ENCODE data around the gene CCR7.
"Not testable (repeated sequence)": the region's sequence is repeated elsewhere in the genome, so short reads cannot be mapped to it uniquely, and the experiment has no call there.

The CCR7 gene

GRCh38 chr17:40597156-40597555 lies 31.9 kb upstream of the CCR7 start:
- no peak for DNase-seq

GRCh38 chr17:40596261-40596919 lies 31.1 kb upstream of the CCR7 start:
- no peak for DNase-seq

- no peak for DNase-seq
Observed at GRCh38 chr17:40590742-40591141, 25.5 kb upstream of the CCR7 start.

GRCh38 chr17:40588552-40588951 lies 23.3 kb upstream of the CCR7 start:
- DNase-seq: no peak

- not testable (repeated sequence) for DNase-seq
Observed at GRCh38 chr17:40586264-40586663, 21.0 kb upstream of the CCR7 start.

- not testable (repeated sequence) for DNase-seq
Observed at GRCh38 chr17:40584950-40585349, 19.7 kb upstream of the CCR7 start.

- peak in 2 of 4 experiments; percentile 78 for DNase-seq
Observed at GRCh38 chr17:40582328-40582901, 17.1 kb upstream of the CCR7 start.

GRCh38 chr17:40580140-40580539 lies 14.9 kb upstream of the CCR7 start:
- no peak for DNase-seq

GRCh38 chr17:40579471-40579870 lies 14.2 kb upstream of the CCR7 start:
- DNase-seq: no peak

- DNase-seq: no peak
Observed at GRCh38 chr17:40577611-40578065, 12.4 kb upstream of the CCR7 start.

- no peak for DNase-seq
Observed at GRCh38 chr17:40576113-40576740, 11.0 kb upstream of the CCR7 start.

- DNase-seq: no peak
Observed at GRCh38 chr17:40574292-40574691, 9.0 kb upstream of the CCR7 start.

- DNase-seq: not testable (repeated sequence)
Observed at GRCh38 chr17:40572245-40572993, 7.1 kb upstream of the CCR7 start.

- DNase-seq: no peak
Observed at GRCh38 chr17:40568074-40568836, 3.0 kb upstream of the CCR7 start.

GRCh38 chr17:40567377-40567776 lies 2.1 kb upstream of the CCR7 start:
- no peak for DNase-seq

- DNase-seq: no peak
Observed at GRCh38 chr17:40565769-40566409, 617 bp upstream of the CCR7 start.

- DNase-seq: peak in 1 of 4 experiments; percentile 30
Observed at GRCh38 chr17:40564195-40564882, 933 bp downstream of the CCR7 start.

GRCh38 chr17:40563220-40564052 lies 1.8 kb downstream of the CCR7 start:
- DNase-seq: no peak

GRCh38 chr17:40562838-40563219 lies 2.4 kb downstream of the CCR7 start:
- no peak for DNase-seq

GRCh38 chr17:40561871-40562611 lies 3.2 kb downstream of the CCR7 start:
- peak in 3 of 4 experiments; percentile 20 to 50 (median 45) for DNase-seq
